Endothelial cell of umbilical vein (primary cell): ENCODE results near the gene L3MBTL4. TPM values are rescaled to one million over a fixed set of nuclear protein-coding genes. Genes with fewer than 3 reads are reported as not detected.

Source experiments
- BruUV-seq: library from RNA; stranded (reverse); fragments of 400-500 nt; replicated peaks from 2 replicates; lab custom pipeline; 2021; lab: Mats Ljungman, UMichigan
- CTCF ChIA-PET: fragments of 300-600, 350-600 bp; sonication (Branson Sonifier 250); formaldehyde crosslinking; loops from one replicate; lab custom pipeline; 2021; ENCODE audit warnings: antibody characterized with exemption, inconsistent platforms; lab: Charles Lee
- POLR2A ChIA-PET: fragments of 300-600, 350-600 bp; sonication (Branson Sonifier 250); formaldehyde crosslinking; loops from one replicate; lab custom pipeline; 2021; ENCODE audit warnings: antibody characterized with exemption, inconsistent platforms; lab: Charles Lee
- DNase-seq: peaks from one replicate; pipeline ENCODE4 v3.0.0-alpha.2; 2011; ENCODE audit warnings: low read depth, low spot score
- FAIRE-seq: peaks from 2 replicates; lab custom pipeline; 2011; peaks lifted over from hg19 to GRCh38; lab: Jason Lieb, UNC
- H2AFZ ChIP-seq: 2 replicates; pipeline ENCODE4 v1.6.0; 2012; ENCODE audit warnings: low read depth, low read length, control low read depth, inconsistent platforms
- H3K27ac ChIP-seq: 2 replicates; pipeline ENCODE4 v1.5.1; 2011; ENCODE audit warnings: low read depth, mild to moderate bottlenecking, control low read depth, low read length, moderate library complexity; ENCODE audit not compliant: insufficient read depth
- H3K27me3 ChIP-seq, 2 experiments: 2 replicates each; pipeline versions ENCODE4 v1.6.0 to v1.6.1; 2011; ENCODE audit warnings: low read length in 2 of 2, mixed read lengths in 1 of 2; ENCODE audit not compliant: control insufficient read depth in 2 of 2, insufficient read depth in 2 of 2
- H3K36me3 ChIP-seq, 2 experiments: 2 replicates in 1 of 2; 3 replicates in 1 of 2; pipeline ENCODE4 v1.5.1; 2011; ENCODE audit warnings: low read length in 2 of 2, mild to moderate bottlenecking in 1 of 2, moderate library complexity in 1 of 2; ENCODE audit not compliant: control insufficient read depth in 2 of 2, insufficient read depth in 2 of 2; ENCODE audit errors: extremely low read depth in 1 of 2
- H3K4me1 ChIP-seq: 3 replicates; pipeline ENCODE4 v1.5.1; 2011; ENCODE audit warnings: mild to moderate bottlenecking, low read length; ENCODE audit not compliant: control insufficient read depth, insufficient read depth; ENCODE audit errors: extremely low read depth
- H3K4me2 ChIP-seq: 2 replicates; pipeline ENCODE4 v1.6.1; 2011; ENCODE audit warnings: low read length, control low read depth, mixed read lengths; ENCODE audit not compliant: insufficient read depth
- H3K4me3 ChIP-seq, 3 experiments: fragments of 200-600 bp in 1 of 3; sonication (generic), shearing (Covaris generic) in 1 of 3; replicated peaks in 1 of 3; 2 replicates each; pipeline ENCODE4 v1.5.1; 2011 to 2016; ENCODE audit warnings: control low read depth in 3 of 3, low read length in 3 of 3, mild to moderate bottlenecking in 2 of 3, inconsistent platforms in 1 of 3, low read depth in 1 of 3, moderate library complexity in 1 of 3; ENCODE audit not compliant: insufficient read depth in 1 of 3
- H3K79me2 ChIP-seq: 2 replicates; pipeline ENCODE4 v1.6.0; 2012; ENCODE audit warnings: low read length, inconsistent platforms; ENCODE audit not compliant: control insufficient read depth, insufficient read depth
- H3K9ac ChIP-seq: replicated peaks from 2 replicates; pipeline ENCODE3; 2011; ENCODE audit warnings: low read length, control low read depth; ENCODE audit not compliant: insufficient read depth; ENCODE audit errors: extremely low read depth
- H3K9me1 ChIP-seq: replicated peaks from 3 replicates; pipeline ENCODE4 v1.6.0; 2011; ENCODE audit warnings: mild to moderate bottlenecking, low read length; ENCODE audit not compliant: control insufficient read depth, insufficient read depth; ENCODE audit errors: extremely low read depth
- H3K9me3 ChIP-seq: replicated peaks from 2 replicates; pipeline ENCODE4 v1.5.1; 2012; ENCODE audit warnings: low read length, inconsistent platforms; ENCODE audit not compliant: control insufficient read depth, insufficient read depth
- H4K20me1 ChIP-seq: replicated peaks from 2 replicates; pipeline ENCODE3; 2011; ENCODE audit warnings: mild to moderate bottlenecking, low read length; ENCODE audit not compliant: control insufficient read depth, insufficient read depth; ENCODE audit errors: extremely low read depth
- CTCF ChIP-seq, 2 donors: IDR thresholded peaks; 1 replicate in 1 of 2; 2 replicates in 1 of 2; pipeline ENCODE4 v1.5.1; 2011; ENCODE audit warnings: low read length in 2 of 2, mild to moderate bottlenecking in 2 of 2, moderate library complexity in 2 of 2, control low read depth in 1 of 2, inconsistent platforms in 1 of 2, low read depth in 1 of 2; ENCODE audit not compliant: insufficient read depth in 1 of 2; ENCODE audit errors: extremely low read depth in 1 of 2
- EZH2 ChIP-seq: IDR thresholded peaks from 2 replicates; pipeline ENCODE4 v1.6.1; 2012; ENCODE audit warnings: borderline replicate concordance, low read depth, mild to moderate bottlenecking, moderate library complexity, low read length, inconsistent platforms; ENCODE audit not compliant: severe bottlenecking
- FOS ChIP-seq: IDR thresholded peaks from 2 replicates; pipeline ENCODE4 v1.6.1; 2011; ENCODE audit warnings: mild to moderate bottlenecking, low read length, moderate library complexity, borderline replicate concordance; ENCODE audit not compliant: insufficient read depth
- GATA2 ChIP-seq: IDR thresholded peaks from 2 replicates; pipeline ENCODE4 v1.7.0; 2011; ENCODE audit warnings: low read depth, mild to moderate bottlenecking, moderate library complexity, mixed read lengths, low read length; ENCODE audit not compliant: insufficient read length, insufficient read depth
- JUN ChIP-seq: IDR thresholded peaks from 2 replicates; pipeline ENCODE4 v1.6.1; 2011; ENCODE audit warnings: borderline replicate concordance, low read depth; ENCODE audit not compliant: insufficient read length, insufficient read depth
- MAX ChIP-seq: IDR thresholded peaks from 2 replicates; pipeline ENCODE4 v1.6.1; 2011; ENCODE audit not compliant: insufficient read depth, insufficient read length
- MYC ChIP-seq: IDR thresholded peaks from one replicate; pipeline ENCODE4 v1.6.1; 2011; ENCODE audit warnings: mild to moderate bottlenecking, low read depth, low read length
- POLR2A ChIP-seq: IDR thresholded peaks from 2 replicates; pipeline ENCODE4 v1.6.1; 2012; ENCODE audit warnings: low read depth, mild to moderate bottlenecking, control low read depth, low read length
- POLR2AphosphoS5 ChIP-seq: IDR thresholded peaks from 2 replicates; pipeline ENCODE4 v1.6.1; 2012; ENCODE audit warnings: low read depth, mild to moderate bottlenecking, control low read depth, low read length, moderate library complexity; ENCODE audit not compliant: insufficient read depth
- dilution Hi-C: fragments of 300-500 bp; cut with MboI; formaldehyde crosslinking; loops from one replicate; pipeline ENCODE4 v1.15.0; 2019; ENCODE audit warnings: low sequenced_read_pairs; ENCODE audit not compliant: extremely low pct_ligation_motif_present
- intact Hi-C: fragments of 100-400 bp; cut with micrococcal nuclease; formaldehyde crosslinking; loops from one replicate; pipeline ENCODE4 v1.10.0; 2022
- polyA plus RNA-seq, 4 experiments: library from polyadenylated mRNA; depleted of rRNA in 3 of 4; stranded (reverse) in 3 of 4; unstranded in 1 of 4; fragments of >200 nt; gene quantifications; 2 replicates each; pipeline versions ENCODE4 v1.2.1 to v1.2.3, GENCODE V29; 2011 to 2012; ENCODE audit warnings: missing spikeins in 1 of 4
- total RNA-seq: library from RNA; stranded (reverse); gene quantifications from 2 replicates; pipeline ENCODE4 v1.2.3, GENCODE V29; 2021

The L3MBTL4 gene
- total and polyA plus RNA-seq, 2 donors (not counting 3 experiments of a cell fraction or from before 2014, with no cell fraction given), result 0.80 TPM; not detected in 1

- H3K4me1 ChIP-seq, result no peaks in the 10 kb centered on the region
- no peak overlapping the region for H3K9ac ChIP-seq
- H3K9me1 ChIP-seq, result no peaks in the 10 kb centered on the region
- H3K4me3 ChIP-seq, result no peak overlapping the region
- H4K20me1 ChIP-seq, result no peaks in the 10 kb centered on the region
- H2AFZ ChIP-seq, result no peak overlapping the region
- no TSS peak for BruUV-seq
- H3K79me2 ChIP-seq, result no peaks in the 10 kb centered on the region
- CTCF ChIA-PET, result no interaction called here
- H3K9me3 ChIP-seq, result no peaks in the 10 kb centered on the region
- intact Hi-C loops (no loop called here), dilution Hi-C loops (no loop called here)
- DNase-seq (no peak), FAIRE-seq (no peak)
- no peaks in the 10 kb centered on the region for H3K36me3 ChIP-seq
- H3K27ac ChIP-seq, result no peak overlapping the region
- POLR2A ChIA-PET, result no interaction called here
- no peaks in the 10 kb centered on the region for H3K27me3 ChIP-seq
- H3K4me2 ChIP-seq, result no peak overlapping the region
- no peak for TF ChIP-seq CTCF (IDR thresholded peaks at IDR 0.05; ENCODE audit: extremely low read depth in 1 of 2, insufficient read depth in 1 of 2, low read depth in 1 of 2, low read length in 2 of 2)
- TF ChIP-seq MAX, result no peak
- no peak for TF ChIP-seq FOS
- no peak for TF ChIP-seq POLR2AphosphoS5
- no peak for TF ChIP-seq GATA2
- no peak for TF ChIP-seq EZH2
- no peak for TF ChIP-seq JUN
- TF ChIP-seq POLR2A, result no peak
- no peak for TF ChIP-seq MYC
These were observed 104.0 kb downstream of the L3MBTL4 start for GRCh38 chr18:6310714-6311113.
